Heart left ventricle (tissue), 13 donors: Measurements from ENCODE around the gene THADA.

Experiments used
- POLR2A ChIP-seq, 2 donors: fragments of 450-650 bp; IDR thresholded peaks; one replicate each; pipeline ENCODE4 v1.6.1; 2017; ENCODE audit warnings: antibody characterized with exemption in 2 of 2, mild to moderate bottlenecking in 2 of 2, moderate library complexity in 2 of 2
- TF ChIP-seq, protein P1 (sequence below), 12 donors: fragments of 200-600 bp; sonication (generic) in 4 of 12; IDR thresholded peaks; one replicate each; pipeline versions ENCODE4 v1.5.0 to v1.8.0; 2018 to 2022; ENCODE audit warnings: antibody characterized with exemption in 12 of 12, mild to moderate bottlenecking in 5 of 12
- donor health status: ischemic (EF 13 %, LVEDD 7.1; RV severe dilation, severe dysfunction).
- donor health status: DM: no; HTN: yes; CAD: no.
- donor health status: DM: no; HTN: no; CAD: no.
- donor health status: ischemic (EF 25% LVEDD 6.9; RV normal size, moderate dysfunction).
- donor health status: ischemic (EF 25% LVEDD 5.7; RV mildly dilated, moderate dysfunction).
- donor health status: ischemic (EF 35%, LVEDD 5.7; RV mildly dilated, moderate dysfunction).
- donor health status: nonischemic (EF 11% LVEDD 7.7; RV severe dilation, severe dysfunction).
- donor health status: DM: yes; HTN: yes; CAD: no.
- donor health status: PGD.
- donor health status: ischemic (EF 29% LVEDD 5.4; RV normal size, mild dysfunction).
- donor health status: nonischemic (EF 23%, LVEDD 6.1; RV moderate dilation, normal function).

DNA sequence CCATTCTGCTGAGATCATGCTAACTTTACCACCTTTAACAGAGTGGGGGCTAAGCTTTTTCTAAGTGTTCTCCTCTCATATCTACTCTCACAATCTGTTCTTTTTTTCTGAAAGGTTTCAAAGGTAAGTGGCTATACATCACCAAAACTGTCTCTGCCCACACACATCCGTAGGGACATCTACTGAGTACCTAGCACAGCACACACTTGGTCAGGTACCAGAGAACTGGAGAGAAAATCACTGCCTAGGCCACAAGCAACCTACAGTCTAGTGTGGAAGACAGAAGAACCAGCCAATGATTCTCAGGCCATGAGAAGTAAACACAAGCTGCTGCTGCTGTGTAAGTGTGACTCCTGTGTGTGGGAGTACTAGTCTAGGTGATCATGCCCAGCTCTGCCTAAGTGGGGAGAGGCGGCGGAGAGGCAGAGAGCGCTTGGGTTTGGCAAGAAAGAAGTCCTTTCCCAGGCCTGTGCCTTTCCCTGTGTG is 193.3 kb downstream of the THADA start:
- TF ChIP-seq, protein P1, sequence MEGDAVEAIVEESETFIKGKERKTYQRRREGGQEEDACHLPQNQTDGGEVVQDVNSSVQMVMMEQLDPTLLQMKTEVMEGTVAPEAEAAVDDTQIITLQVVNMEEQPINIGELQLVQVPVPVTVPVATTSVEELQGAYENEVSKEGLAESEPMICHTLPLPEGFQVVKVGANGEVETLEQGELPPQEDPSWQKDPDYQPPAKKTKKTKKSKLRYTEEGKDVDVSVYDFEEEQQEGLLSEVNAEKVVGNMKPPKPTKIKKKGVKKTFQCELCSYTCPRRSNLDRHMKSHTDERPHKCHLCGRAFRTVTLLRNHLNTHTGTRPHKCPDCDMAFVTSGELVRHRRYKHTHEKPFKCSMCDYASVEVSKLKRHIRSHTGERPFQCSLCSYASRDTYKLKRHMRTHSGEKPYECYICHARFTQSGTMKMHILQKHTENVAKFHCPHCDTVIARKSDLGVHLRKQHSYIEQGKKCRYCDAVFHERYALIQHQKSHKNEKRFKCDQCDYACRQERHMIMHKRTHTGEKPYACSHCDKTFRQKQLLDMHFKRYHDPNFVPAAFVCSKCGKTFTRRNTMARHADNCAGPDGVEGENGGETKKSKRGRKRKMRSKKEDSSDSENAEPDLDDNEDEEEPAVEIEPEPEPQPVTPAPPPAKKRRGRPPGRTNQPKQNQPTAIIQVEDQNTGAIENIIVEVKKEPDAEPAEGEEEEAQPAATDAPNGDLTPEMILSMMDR (IDR thresholded peaks at IDR 0.05): no peak
- TF ChIP-seq POLR2A (IDR thresholded peaks at IDR 0.05): no peak
